DND-41 (cell line): ENCODE results near the gene HTRA3.

Experiments
- ATAC-seq: fragments of 200-7000 bp; cut with Tn5 transposase; 3 replicates; pipeline ENCODE4 v1.9.1; 2021; ENCODE audit warnings: low read depth; ENCODE audit not compliant: insufficient read depth
- DNase-seq: peaks from one replicate; pipeline ENCODE4 v3.0.0-alpha.2; 2020
- H2AFZ ChIP-seq: 2 replicates; pipeline ENCODE4 v1.6.0; 2012; ENCODE audit warnings: low read depth, low read length
- H3K27ac ChIP-seq: 2 replicates; pipeline ENCODE4 v1.5.1; 2012; ENCODE audit warnings: low read length, inconsistent platforms
- H3K27me3 ChIP-seq: fragments of 200-600 bp; sonication (generic); 2 replicates; pipeline ENCODE4 v1.6.0; 2012; ENCODE audit warnings: low read length, mild to moderate bottlenecking, inconsistent platforms; ENCODE audit not compliant: insufficient read depth, poor library complexity
- H3K36me3 ChIP-seq: 2 replicates; pipeline ENCODE4 v1.5.1; 2012; ENCODE audit warnings: low read length, inconsistent platforms; ENCODE audit not compliant: insufficient read depth
- H3K4me1 ChIP-seq: 2 replicates; pipeline ENCODE4 v1.5.1; 2012; ENCODE audit warnings: mild to moderate bottlenecking, low read length; ENCODE audit not compliant: insufficient read depth
- H3K4me2 ChIP-seq: 2 replicates; pipeline ENCODE4 v1.6.0; 2012; ENCODE audit warnings: mild to moderate bottlenecking, moderate library complexity, low read length, inconsistent platforms; ENCODE audit not compliant: insufficient read depth
- H3K4me3 ChIP-seq, 2 experiments: fragments of 200-600 bp in 1 of 2; shearing (Covaris generic) in 1 of 2; 2 replicates each; pipeline ENCODE4 v1.5.1; 2012 to 2016; ENCODE audit warnings: inconsistent platforms in 2 of 2, low read length in 2 of 2, mild to moderate bottlenecking in 2 of 2, low read depth in 1 of 2, moderate library complexity in 1 of 2
- H3K79me2 ChIP-seq: 2 replicates; pipeline ENCODE4 v1.6.0; 2012; ENCODE audit warnings: low read length, inconsistent platforms; ENCODE audit not compliant: insufficient read depth
- H3K9ac ChIP-seq: 2 replicates; pipeline ENCODE4 v1.6.0; 2012; ENCODE audit warnings: low read depth, mild to moderate bottlenecking, inconsistent platforms, low read length, moderate library complexity
- H3K9me3 ChIP-seq: 2 replicates; pipeline ENCODE4 v1.5.1; 2012; ENCODE audit warnings: low read length, moderate library complexity, mild to moderate bottlenecking, inconsistent platforms; ENCODE audit not compliant: insufficient read depth, severe bottlenecking
- H4K20me1 ChIP-seq: 2 replicates; pipeline ENCODE4 v1.6.0; 2012; ENCODE audit warnings: low read length; ENCODE audit not compliant: insufficient read depth
- EZH2 ChIP-seq: IDR thresholded peaks from 3 replicates; pipeline ENCODE4 v1.6.1; 2012; ENCODE audit warnings: borderline replicate concordance, low read depth, mild to moderate bottlenecking, moderate library complexity, low read length, inconsistent platforms; ENCODE audit not compliant: severe bottlenecking
- TF ChIP-seq, protein P1 (sequence below): IDR thresholded peaks from 2 replicates; pipeline ENCODE4 v1.5.1; 2012; ENCODE audit warnings: borderline replicate concordance, low read length, moderate library complexity, mild to moderate bottlenecking; ENCODE audit not compliant: poor library complexity, severe bottlenecking; ENCODE audit errors: extremely low read depth

Gene HTRA3

GRCh38 chr4:8316251-8316771 lies 46.8 kb downstream of the HTRA3 start:
- no peaks in the 10 kb centered on the region for H3K36me3 ChIP-seq
- H2AFZ ChIP-seq: no peak overlapping the region
- 0 out of 2 replicates have a peak, but pooled peaks cover 5% of the 10 kb centered on the region for H3K4me1 ChIP-seq
- no peak overlapping the region for H3K27ac ChIP-seq
- H3K4me2 ChIP-seq: no peak overlapping the region
- H3K4me3 ChIP-seq: no peak overlapping the region
- H3K79me2 ChIP-seq: no peaks in the 10 kb centered on the region
- H4K20me1 ChIP-seq: no peaks in the 10 kb centered on the region
- no peak overlapping the region for H3K9ac ChIP-seq
- ATAC-seq (no peak), DNase-seq (no peak)
- TF ChIP-seq, protein P1, sequence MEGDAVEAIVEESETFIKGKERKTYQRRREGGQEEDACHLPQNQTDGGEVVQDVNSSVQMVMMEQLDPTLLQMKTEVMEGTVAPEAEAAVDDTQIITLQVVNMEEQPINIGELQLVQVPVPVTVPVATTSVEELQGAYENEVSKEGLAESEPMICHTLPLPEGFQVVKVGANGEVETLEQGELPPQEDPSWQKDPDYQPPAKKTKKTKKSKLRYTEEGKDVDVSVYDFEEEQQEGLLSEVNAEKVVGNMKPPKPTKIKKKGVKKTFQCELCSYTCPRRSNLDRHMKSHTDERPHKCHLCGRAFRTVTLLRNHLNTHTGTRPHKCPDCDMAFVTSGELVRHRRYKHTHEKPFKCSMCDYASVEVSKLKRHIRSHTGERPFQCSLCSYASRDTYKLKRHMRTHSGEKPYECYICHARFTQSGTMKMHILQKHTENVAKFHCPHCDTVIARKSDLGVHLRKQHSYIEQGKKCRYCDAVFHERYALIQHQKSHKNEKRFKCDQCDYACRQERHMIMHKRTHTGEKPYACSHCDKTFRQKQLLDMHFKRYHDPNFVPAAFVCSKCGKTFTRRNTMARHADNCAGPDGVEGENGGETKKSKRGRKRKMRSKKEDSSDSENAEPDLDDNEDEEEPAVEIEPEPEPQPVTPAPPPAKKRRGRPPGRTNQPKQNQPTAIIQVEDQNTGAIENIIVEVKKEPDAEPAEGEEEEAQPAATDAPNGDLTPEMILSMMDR: no peak
- no peak for TF ChIP-seq EZH2
- no peaks in the 10 kb centered on the region for H3K27me3 ChIP-seq
- H3K9me3 ChIP-seq: no peaks in the 10 kb centered on the region

- Histone ChIP-seq H3K4me3 (no peak overlapping the region), H4K20me1 (no peaks in the 10 kb centered on the region), H3K36me3 (no peaks in the 10 kb centered on the region), H2AFZ (no peak overlapping the region), H3K9me3 (no peaks in the 10 kb centered on the region), H3K79me2 (no peaks in the 10 kb centered on the region), H3K27me3 (no peaks in the 10 kb centered on the region), H3K4me2 (no peak overlapping the region), H3K27ac (no peak overlapping the region), H3K4me1 (0 out of 2 replicates have a peak, but pooled peaks cover 5% of the 10 kb centered on the region), H3K9ac (no peak overlapping the region)
- DNase-seq: no peak
- TF ChIP-seq EZH2: no peak
- TF ChIP-seq, protein P1: no peak
- no peak for ATAC-seq
These were observed 47.4 kb downstream of the HTRA3 start for GRCh38 chr4:8316911-8317351.

DNA sequence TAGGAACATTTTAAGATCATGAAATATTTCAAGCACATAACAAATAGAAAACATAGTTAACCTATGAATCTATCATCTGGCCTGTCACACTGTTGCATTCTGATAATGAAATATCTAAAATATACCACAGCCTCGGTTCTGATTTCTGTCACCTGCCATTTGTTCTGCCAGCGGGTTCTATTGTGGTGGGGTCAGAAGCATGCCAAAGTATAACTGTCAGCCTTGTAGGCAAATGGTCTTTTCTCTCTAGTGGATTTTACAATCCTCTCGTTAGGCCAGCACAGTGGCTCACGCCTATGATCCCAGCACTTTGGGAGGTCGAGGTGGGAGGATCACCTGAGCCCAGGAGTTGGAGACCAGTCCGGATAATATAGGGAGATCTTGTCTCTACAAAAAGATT lies 47.9 kb downstream of the HTRA3 start:
- DNase-seq (no peak), ATAC-seq (no peak)
- no peak overlapping the region for H2AFZ ChIP-seq
- no peaks in the 10 kb centered on the region for H3K36me3 ChIP-seq
- no peaks in the 10 kb centered on the region for H3K27me3 ChIP-seq
- no peak overlapping the region for H3K4me3 ChIP-seq
- TF ChIP-seq, protein P1: no peak
- no peak for TF ChIP-seq EZH2
- no peaks in the 10 kb centered on the region for H3K79me2 ChIP-seq
- H3K4me1 ChIP-seq: 0 out of 2 replicates have a peak, but pooled peaks cover 5% of the 10 kb centered on the region
- H3K9ac ChIP-seq: no peak overlapping the region
- H3K9me3 ChIP-seq: no peaks in the 10 kb centered on the region
- no peaks in the 10 kb centered on the region for H4K20me1 ChIP-seq
- no peak overlapping the region for H3K27ac ChIP-seq
- no peak overlapping the region for H3K4me2 ChIP-seq
